HG02943 (cell line): ENCODE results near the gene MCF2L2.

ENCODE experiments used
- ATAC-seq: cut with Tn5 transposase; IDR thresholded peaks from one replicate; pipeline ENCODE4 v1.9.1; 2021; ENCODE audit warnings: mild to moderate bottlenecking, low read depth, moderate library complexity; ENCODE audit not compliant: unreplicated experiment

The MCF2L2 gene

GRCh38 chr3:183400352-183400751 is 28.1 kb downstream of the MCF2L2 start:
- ATAC-seq = no peak

GRCh38 chr3:183396662-183397391 is 31.6 kb downstream of the MCF2L2 start:
- no peak for ATAC-seq

- ATAC-seq = no peak
Measured at GRCh38 chr3:183394150-183394549, 34.3 kb downstream of the MCF2L2 start.

- ATAC-seq = no peak
Measured at GRCh38 chr3:183393625-183394024, 34.8 kb downstream of the MCF2L2 start.

- ATAC-seq = no peak
Measured at GRCh38 chr3:183392186-183393034, 36.0 kb downstream of the MCF2L2 start.

- ATAC-seq = no peak
Measured at GRCh38 chr3:183391460-183391859, 37.0 kb downstream of the MCF2L2 start.

- no peak for ATAC-seq
Measured at GRCh38 chr3:183390844-183391243, 37.6 kb downstream of the MCF2L2 start.

- ATAC-seq = no peak
Measured at GRCh38 chr3:183388213-183388895, 40.1 kb downstream of the MCF2L2 start.

- no peak for ATAC-seq
Measured at GRCh38 chr3:183387797-183388196, 40.6 kb downstream of the MCF2L2 start.

GRCh38 chr3:183386651-183387050 is 41.8 kb downstream of the MCF2L2 start:
- no peak for ATAC-seq

GRCh38 chr3:183385698-183386613 is 42.5 kb downstream of the MCF2L2 start:
- ATAC-seq = no peak

GRCh38 chr3:183381673-183382072 is 46.7 kb downstream of the MCF2L2 start:
- no peak for ATAC-seq

- ATAC-seq = no peak
Measured at GRCh38 chr3:183381179-183381578, 47.2 kb downstream of the MCF2L2 start.

GRCh38 chr3:183378951-183379350 is 49.5 kb downstream of the MCF2L2 start:
- no peak for ATAC-seq

GRCh38 chr3:183378545-183378944 is 49.9 kb downstream of the MCF2L2 start:
- ATAC-seq = no peak

GRCh38 chr3:183378008-183378407 is 50.4 kb downstream of the MCF2L2 start:
- ATAC-seq = no peak

GRCh38 chr3:183377307-183377959 is 51.0 kb downstream of the MCF2L2 start:
- no peak for ATAC-seq

GRCh38 chr3:183375787-183376186 is 52.6 kb downstream of the MCF2L2 start:
- no peak for ATAC-seq

GRCh38 chr3:183375337-183375736 is 53.1 kb downstream of the MCF2L2 start:
- ATAC-seq = no peak

GRCh38 chr3:183372911-183373310 is 55.5 kb downstream of the MCF2L2 start:
- no peak for ATAC-seq
